Spleen (tissue), 7 donors: ENCODE measurements around the gene SMARCD2.
"Not testable (repeated sequence)": the region's sequence is repeated elsewhere in the genome, so short reads cannot be mapped to it uniquely, and the experiment has no call there.

Experiments used
- POLR2A ChIP-seq, 3 donors: fragments of 450-650 bp; IDR thresholded peaks; one replicate each; pipeline ENCODE4 v1.5.1; 2017; ENCODE audit warnings: antibody characterized with exemption in 3 of 3, mild to moderate bottlenecking in 1 of 3
- TF ChIP-seq, protein P1 (sequence below), 11 experiments: fragments of 200-600 bp in 7 of 11; fragments of 450-650 bp in 4 of 11; sonication (generic) in 4 of 11; IDR thresholded peaks in 8 of 11; conservative IDR thresholded peaks in 3 of 11; 1 replicate in 7 of 11; 2 replicates in 4 of 11; pipeline versions ENCODE4 v1.4.0 to v1.8.0; 2016 to 2021; ENCODE audit warnings: antibody characterized with exemption in 11 of 11, inconsistent platforms in 4 of 11, mild to moderate bottlenecking in 1 of 11
- donor health status: DM: no; HTN: no; CAD: no; lungs with moderate emphysema.
- donor health status: DM: no; HTN: no; CAD: no.
- donor health status: DM: no; HTN: no; CAD: no.

DNA sequence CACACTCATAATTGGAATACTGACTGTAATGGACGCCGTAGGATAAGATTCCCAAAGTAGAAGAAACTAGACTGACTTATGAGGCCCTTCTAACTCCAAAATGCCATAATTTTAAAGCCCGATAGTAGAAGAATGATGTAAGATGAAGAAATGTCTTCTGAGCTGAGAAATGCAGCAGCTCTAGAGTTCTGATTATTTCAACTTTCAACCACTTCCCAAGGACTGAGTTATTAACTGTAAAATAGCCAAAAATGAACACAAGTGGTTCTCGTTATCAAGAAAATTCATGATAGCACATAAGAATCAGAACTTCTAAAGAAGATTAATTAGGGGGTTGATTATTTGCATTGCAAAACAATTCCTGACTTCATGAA lies 27.8 kb upstream of the SMARCD2 start:
- not testable (repeated sequence) for TF ChIP-seq POLR2A (IDR thresholded peaks at IDR 0.05)
- TF ChIP-seq, protein P1, sequence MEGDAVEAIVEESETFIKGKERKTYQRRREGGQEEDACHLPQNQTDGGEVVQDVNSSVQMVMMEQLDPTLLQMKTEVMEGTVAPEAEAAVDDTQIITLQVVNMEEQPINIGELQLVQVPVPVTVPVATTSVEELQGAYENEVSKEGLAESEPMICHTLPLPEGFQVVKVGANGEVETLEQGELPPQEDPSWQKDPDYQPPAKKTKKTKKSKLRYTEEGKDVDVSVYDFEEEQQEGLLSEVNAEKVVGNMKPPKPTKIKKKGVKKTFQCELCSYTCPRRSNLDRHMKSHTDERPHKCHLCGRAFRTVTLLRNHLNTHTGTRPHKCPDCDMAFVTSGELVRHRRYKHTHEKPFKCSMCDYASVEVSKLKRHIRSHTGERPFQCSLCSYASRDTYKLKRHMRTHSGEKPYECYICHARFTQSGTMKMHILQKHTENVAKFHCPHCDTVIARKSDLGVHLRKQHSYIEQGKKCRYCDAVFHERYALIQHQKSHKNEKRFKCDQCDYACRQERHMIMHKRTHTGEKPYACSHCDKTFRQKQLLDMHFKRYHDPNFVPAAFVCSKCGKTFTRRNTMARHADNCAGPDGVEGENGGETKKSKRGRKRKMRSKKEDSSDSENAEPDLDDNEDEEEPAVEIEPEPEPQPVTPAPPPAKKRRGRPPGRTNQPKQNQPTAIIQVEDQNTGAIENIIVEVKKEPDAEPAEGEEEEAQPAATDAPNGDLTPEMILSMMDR (IDR thresholded peaks at IDR 0.05 in 8 of 11, conservative IDR thresholded peaks at IDR 0.05 in 3 of 11): not testable (repeated sequence)
